Ectodermal cell (in vitro differentiated cells): ENCODE data around the gene RGS12.
A peak's percentile ranks its signal among the peaks of the same experiment; 100 is the strongest.

Experiments
- H3K27ac ChIP-seq: 2 replicates; pipeline ENCODE4 v1.7.0; 2013; ENCODE audit warnings: mild to moderate bottlenecking, low read depth, low read length; ENCODE audit not compliant: insufficient read depth, poor library complexity, severe bottlenecking
- H3K27me3 ChIP-seq: 2 replicates; pipeline ENCODE4 v1.7.0; 2013; ENCODE audit warnings: mild to moderate bottlenecking, low read length; ENCODE audit not compliant: insufficient read depth, control insufficient read depth, poor library complexity, severe bottlenecking
- H3K36me3 ChIP-seq: one replicate; pipeline ENCODE4 v1.7.0; 2013; ENCODE audit warnings: low read length; ENCODE audit not compliant: control insufficient read depth, insufficient read depth
- H3K4me1 ChIP-seq: one replicate; pipeline ENCODE4 v1.7.0; 2013; ENCODE audit warnings: low read length; ENCODE audit not compliant: control insufficient read depth, insufficient read depth
- H3K4me3 ChIP-seq: 2 replicates; pipeline ENCODE4 v1.7.0; 2013; ENCODE audit warnings: low read depth, low read length, control low read depth; ENCODE audit not compliant: insufficient read depth
- H3K9me3 ChIP-seq: 2 replicates; pipeline ENCODE4 v1.7.0; 2013; ENCODE audit warnings: mild to moderate bottlenecking, low read length, moderate library complexity; ENCODE audit not compliant: control insufficient read depth
- WGBS, 2 experiments: methylation state at CpG; one replicate each; pipeline ENCODE4 v1.1.7; 2013; ENCODE audit warnings: missing lambda C conversion rate in 2 of 2; 5-methylcytosine and 5-hydroxymethylcytosine counted together

The RGS12 gene

DNA sequence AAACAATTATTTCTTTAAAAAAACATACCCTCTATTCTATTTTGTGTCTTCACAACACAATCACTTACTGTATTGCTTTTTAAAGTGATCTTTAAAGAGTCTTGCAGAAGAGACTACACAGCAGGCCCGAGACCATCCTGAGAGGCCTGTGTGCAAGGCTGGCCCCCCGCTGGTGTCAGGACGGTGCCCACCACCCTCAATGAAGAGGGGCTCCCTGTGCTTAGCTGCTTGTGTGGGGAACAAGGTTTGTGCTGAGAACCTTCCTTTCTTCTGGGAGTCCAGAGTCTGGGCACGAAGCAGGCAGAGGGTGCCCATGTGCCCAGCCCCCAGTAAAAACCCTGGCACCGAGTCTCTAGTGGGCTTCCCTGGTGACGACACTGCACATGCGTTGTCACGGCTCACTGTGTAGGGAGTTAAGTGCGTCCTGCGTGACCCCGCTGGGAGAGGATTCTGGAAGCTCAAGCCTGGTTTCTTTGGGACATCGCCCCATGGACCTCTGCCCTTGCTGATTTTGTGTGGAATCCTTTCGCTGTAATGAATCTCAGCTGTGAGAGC lies 22.0 kb downstream of the RGS12 start:
- no peaks in the 10 kb centered on the region for H3K9me3 ChIP-seq
- no peaks in the 10 kb centered on the region for H3K4me1 ChIP-seq
- no peak overlapping the region for H3K4me3 ChIP-seq
- H3K27me3 ChIP-seq, result no peaks in the 10 kb centered on the region
- H3K36me3 ChIP-seq, result peaks cover 21% of the 10 kb centered on the region
- H3K27ac ChIP-seq, result no peak overlapping the region
- WGBS, 2 experiments, result 95 to 96% methylated on average over 13 of the region's 13 CpGs

DNA sequence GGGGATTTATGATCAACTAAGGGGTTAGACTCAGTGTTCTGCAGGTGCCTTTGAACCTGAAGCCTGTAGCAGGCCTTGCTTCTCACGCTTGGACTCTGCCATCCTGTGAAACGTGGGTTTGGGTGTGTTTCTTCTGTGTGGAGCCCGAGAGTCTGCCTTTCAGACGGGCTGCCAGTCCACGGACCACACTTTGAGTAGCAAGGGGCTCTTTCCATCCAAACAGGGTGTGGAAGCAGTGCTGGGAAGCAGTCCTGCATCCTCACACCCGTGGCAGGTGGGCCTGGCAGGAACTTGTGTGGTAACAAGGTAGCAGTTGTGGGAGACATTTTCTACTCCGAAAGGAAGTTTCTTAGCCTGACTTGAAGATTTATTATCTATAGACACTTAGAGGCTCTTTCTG lies 22.7 kb downstream of the RGS12 start:
- no peak overlapping the region for H3K27ac ChIP-seq
- 95 to 98% methylated on average over 7 of the region's 7 CpGs for WGBS, 2 experiments
- no peak overlapping the region for H3K4me3 ChIP-seq
- H3K27me3 ChIP-seq, result no peaks in the 10 kb centered on the region
- no peaks in the 10 kb centered on the region for H3K9me3 ChIP-seq
- H3K4me1 ChIP-seq, result no peaks in the 10 kb centered on the region
- peaks cover 21% of the 10 kb centered on the region for H3K36me3 ChIP-seq

DNA sequence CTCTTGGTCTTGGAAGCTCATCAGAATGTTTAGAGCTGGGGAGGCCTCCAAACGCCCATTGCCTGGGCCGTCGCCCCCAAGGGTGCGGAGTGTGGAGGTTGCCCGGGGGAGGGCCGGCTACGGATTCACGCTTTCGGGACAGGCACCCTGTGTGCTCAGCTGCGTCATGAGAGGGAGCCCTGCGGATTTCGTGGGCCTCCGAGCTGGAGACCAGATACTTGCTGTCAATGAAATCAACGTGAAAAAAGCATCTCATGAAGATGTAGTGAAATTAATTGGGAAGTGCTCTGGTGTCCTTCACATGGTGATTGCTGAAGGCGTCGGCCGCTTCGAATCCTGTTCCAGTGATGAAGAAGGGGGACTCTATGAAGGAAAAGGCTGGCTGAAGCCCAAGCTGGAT lies 23.3 kb downstream of the RGS12 start:
- H3K27ac ChIP-seq, result no peak overlapping the region
- H3K4me3 ChIP-seq, result no peak overlapping the region
- H3K9me3 ChIP-seq, result no peaks in the 10 kb centered on the region
- WGBS, 2 experiments, result 94 to 95% methylated on average over 18 of the region's 18 CpGs
- peaks cover 4% of the 10 kb centered on the region for H3K4me1 ChIP-seq
- H3K27me3 ChIP-seq, result no peaks in the 10 kb centered on the region
- peaks cover 21% of the 10 kb centered on the region for H3K36me3 ChIP-seq

DNA sequence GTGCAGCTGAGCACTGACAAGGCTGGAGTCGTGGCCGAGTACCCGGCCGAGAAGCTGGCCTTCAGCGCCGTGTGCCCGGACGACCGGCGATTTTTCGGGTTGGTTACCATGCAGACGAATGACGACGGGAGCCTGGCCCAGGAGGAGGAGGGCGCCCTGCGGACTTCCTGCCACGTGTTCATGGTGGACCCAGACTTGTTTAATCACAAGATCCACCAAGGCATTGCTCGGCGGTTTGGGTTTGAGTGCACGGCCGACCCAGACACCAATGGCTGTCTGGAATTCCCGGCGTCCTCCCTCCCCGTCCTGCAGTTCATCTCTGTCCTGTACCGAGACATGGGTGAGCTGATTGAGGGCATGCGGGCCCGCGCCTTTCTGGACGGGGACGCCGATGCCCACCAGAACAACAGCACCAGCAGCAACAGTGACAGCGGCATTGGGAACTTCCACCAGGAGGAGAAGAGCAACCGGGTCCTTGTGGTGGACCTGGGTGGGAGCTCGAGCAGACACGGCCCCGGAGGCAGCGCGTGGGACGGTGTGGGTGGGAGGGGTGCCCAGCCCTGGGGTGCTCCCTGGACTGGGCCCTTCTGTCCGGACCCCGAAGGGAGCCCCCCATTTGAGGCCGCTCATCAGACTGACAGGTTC lies 24.3 kb downstream of the RGS12 start:
- 94 to 96% methylated on average over 42 of the region's 42 CpGs for WGBS, 2 experiments
- H3K36me3 ChIP-seq, result peaks cover 21% of the 10 kb centered on the region

DNA sequence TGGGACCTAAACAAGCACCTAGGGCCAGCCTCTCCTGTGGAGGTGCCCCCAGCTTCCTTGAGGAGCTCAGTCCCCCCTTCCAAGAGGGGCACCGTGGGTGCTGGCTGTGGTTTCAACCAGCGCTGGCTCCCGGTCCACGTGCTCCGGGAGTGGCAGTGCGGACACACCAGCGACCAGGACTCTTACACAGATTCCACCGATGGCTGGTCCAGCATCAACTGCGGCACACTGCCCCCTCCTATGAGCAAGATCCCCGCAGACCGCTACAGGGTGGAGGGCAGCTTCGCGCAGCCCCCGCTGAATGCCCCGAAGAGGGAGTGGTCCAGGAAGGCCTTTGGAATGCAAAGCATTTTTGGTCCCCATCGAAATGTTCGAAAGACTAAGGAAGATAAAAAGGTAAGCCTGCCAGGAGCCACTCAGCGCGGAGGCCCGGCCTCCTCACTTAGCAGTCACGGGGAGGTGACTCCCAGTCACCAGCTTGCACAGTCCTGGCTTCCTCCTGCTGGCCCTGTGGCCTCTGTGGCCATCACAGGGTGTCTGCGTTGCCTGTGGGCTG lies 24.9 kb downstream of the RGS12 start:
- Histone ChIP-seq H3K27me3 (no peaks in the 10 kb centered on the region), H3K36me3 (peaks cover 21% of the 10 kb centered on the region), H3K9me3 (no peaks in the 10 kb centered on the region), H3K4me3 (no peak overlapping the region), H3K4me1 (peaks cover 17% of the 10 kb centered on the region), H3K27ac (no peak overlapping the region)
- WGBS, 2 experiments, result 95% methylated on average over 22 of the region's 22 CpGs

More for the DNA sequence above, 24.3 kb downstream of the RGS12 start:
- no peaks in the 10 kb centered on the region for H3K27me3 ChIP-seq
- no peak overlapping the region for H3K4me3 ChIP-seq
- H3K9me3 ChIP-seq, result no peaks in the 10 kb centered on the region
- no peak overlapping the region for H3K27ac ChIP-seq
- H3K4me1 ChIP-seq, result peaks cover 13% of the 10 kb centered on the region

DNA sequence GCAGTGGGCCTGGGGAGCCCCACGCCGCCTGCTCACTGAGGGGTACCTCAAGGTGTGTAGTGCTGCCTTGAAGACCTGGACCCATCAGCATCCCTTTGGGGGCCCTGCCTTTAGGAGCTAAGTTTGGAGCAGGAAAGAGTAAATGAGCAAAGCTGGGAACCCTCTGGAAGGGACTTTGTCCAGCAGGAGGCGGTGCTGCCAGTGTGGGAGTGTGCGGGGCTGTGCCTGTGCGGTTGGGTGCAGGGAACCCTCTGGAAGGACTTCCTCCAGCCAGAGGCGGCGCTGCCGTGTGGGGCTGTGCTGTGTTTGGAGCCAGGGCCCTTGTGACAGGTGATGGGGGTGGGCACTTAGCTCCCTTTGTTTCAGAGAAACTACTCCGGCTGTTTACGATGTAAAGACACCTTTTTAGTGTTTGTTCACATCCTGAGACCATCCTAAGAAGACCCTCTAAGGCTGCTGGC lies 25.8 kb downstream of the RGS12 start:
- Histone ChIP-seq H3K4me3 (no peak overlapping the region), H3K36me3 (peaks cover 21% of the 10 kb centered on the region), H3K27me3 (no peaks in the 10 kb centered on the region), H3K9me3 (no peaks in the 10 kb centered on the region), H3K4me1 (peaks cover 25% of the 10 kb centered on the region), H3K27ac (no peak overlapping the region)
- WGBS, 2 experiments, result 83 to 86% methylated on average over 10 of the region's 10 CpGs

DNA sequence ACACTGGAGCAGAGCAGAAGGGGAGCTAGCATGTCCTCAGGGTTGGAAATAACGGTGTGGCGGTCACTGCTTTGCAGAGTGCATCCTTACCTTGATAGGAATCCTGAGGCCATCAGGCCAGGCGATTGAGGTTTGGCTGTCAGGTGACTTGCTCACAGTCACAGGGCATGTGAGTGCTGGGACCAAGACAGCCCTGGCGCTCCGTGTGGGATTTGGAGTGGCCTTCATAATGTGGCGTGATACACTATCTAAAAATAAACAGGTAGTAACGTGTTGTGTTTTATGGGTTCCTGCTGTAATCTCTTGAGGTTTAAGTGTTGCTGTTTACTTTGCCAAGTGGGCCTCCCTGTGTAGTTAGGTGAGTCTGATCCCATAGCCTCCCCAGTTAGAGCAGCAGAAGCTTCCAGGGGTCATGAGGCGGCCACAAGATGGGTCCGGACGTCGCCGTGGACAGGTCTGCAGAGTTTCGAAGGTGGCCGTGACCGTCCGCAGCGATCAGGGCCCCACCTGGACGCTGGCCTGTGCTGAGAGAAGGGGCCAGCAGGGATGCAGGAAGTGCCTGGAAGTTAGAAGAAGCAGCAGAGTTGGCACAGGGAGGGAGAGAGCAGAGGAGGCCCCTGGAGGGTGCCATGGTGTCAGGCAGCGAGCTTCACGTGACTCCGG lies 27.7 kb downstream of the RGS12 start:
- H3K9me3 ChIP-seq, result no peaks in the 10 kb centered on the region
- peaks cover 25% of the 10 kb centered on the region for H3K4me1 ChIP-seq
- no peak overlapping the region for H3K27ac ChIP-seq
- no peaks in the 10 kb centered on the region for H3K27me3 ChIP-seq
- 95 to 96% methylated on average over 21 of the region's 21 CpGs for WGBS, 2 experiments
- H3K4me3 ChIP-seq, result no peak overlapping the region
- H3K36me3 ChIP-seq, result peaks cover 21% of the 10 kb centered on the region

DNA sequence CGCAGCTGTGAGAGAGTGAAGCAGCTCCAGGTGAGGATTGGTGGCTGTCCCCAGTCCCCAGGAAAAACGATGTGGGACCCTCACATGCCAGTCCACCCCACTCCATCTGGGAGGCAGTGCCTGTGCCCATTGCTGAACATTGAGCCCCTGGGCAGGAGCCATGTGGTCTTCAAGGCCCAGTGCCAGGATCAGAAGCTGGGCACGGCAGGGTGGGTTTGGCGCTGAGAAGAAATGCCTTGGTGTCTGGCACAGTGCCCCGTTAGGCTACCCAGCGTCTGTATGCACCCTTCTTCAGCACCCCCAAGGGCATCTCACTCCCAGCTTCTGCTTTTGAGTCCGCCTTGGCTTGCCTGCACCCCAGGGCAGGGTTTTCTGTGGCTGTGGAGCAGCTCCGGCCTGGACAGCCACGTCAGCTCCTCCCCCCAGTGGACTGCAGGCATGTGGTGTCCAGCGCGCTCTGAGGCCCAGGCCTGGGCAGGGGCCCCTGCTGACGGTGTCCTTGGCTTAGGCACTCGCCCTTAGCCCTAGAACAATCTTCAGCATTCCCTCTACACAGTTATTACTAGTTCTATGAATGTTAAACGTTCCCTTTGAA lies 28.6 kb downstream of the RGS12 start:
- Histone ChIP-seq H3K4me1 (peaks cover 25% of the 10 kb centered on the region), H3K27me3 (no peaks in the 10 kb centered on the region), H3K9me3 (no peaks in the 10 kb centered on the region), H3K27ac (peak overlapping the region; percentile 99), H3K4me3 (no peak overlapping the region), H3K36me3 (peaks cover 18% of the 10 kb centered on the region)
- WGBS, 2 experiments, result 92 to 93% methylated on average over 14 of the region's 14 CpGs

DNA sequence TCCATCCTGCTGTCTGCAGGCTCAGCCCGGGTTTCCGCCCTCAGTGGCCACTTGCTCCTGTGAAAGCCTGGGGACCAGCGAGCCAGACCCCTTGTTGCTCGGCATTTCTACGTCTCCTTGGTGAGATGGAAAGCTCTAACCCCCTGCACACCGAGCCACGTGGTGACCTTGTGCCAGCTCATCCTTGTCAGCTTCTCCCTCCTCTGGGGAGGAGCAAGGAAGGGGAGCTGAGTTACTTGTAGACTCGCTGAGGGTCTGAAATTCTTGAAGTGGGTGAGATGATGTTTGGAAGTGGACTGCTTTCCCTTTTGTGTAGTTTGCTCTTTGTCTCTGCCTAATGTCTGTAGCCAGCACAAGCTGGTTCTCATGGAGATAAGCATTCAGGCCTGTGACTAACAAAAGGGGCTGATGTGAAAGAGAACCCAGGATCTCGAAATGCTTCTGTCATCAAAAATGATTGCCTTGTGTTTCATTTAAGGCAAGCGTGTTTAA lies 29.3 kb downstream of the RGS12 start:
- Histone ChIP-seq H3K27ac (peak overlapping the region; percentile 99), H3K4me1 (peaks cover 25% of the 10 kb centered on the region), H3K4me3 (no peak overlapping the region), H3K9me3 (no peaks in the 10 kb centered on the region), H3K27me3 (no peaks in the 10 kb centered on the region), H3K36me3 (peaks cover 18% of the 10 kb centered on the region)
- WGBS, 2 experiments, result 44 to 56% methylated on average over 9 to 10 of the region's 10 CpGs

DNA sequence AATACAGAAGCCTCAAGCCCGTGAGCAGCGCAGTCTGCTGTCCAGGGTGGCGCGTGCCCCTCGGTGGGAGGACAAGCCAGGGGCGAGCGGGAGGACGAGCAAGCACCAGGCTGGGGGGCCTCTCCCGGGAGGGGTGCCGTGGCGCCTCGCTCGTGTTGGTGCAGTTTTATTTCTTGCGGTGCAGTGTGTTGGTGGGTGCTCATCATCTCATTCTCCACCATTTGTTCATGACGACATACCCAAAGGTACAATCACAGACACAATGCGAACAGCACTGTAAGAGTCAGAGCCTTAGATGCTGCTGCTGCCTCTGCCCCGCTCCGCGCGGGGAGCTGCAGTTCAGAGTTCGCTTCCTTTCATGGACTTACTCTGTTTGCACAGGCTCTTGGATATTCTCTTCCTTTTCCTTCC lies 30.3 kb downstream of the RGS12 start:
- H3K27ac ChIP-seq, result no peak overlapping the region
- 93% methylated on average over 21 of the region's 21 CpGs for WGBS, 2 experiments

More for the DNA sequence above, 30.3 kb downstream of the RGS12 start:
- Histone ChIP-seq H3K27me3 (no peaks in the 10 kb centered on the region), H3K9me3 (no peaks in the 10 kb centered on the region), H3K36me3 (peaks cover 10% of the 10 kb centered on the region), H3K4me3 (no peak overlapping the region), H3K4me1 (peaks cover 25% of the 10 kb centered on the region)
